ENCODE data around the gene KCNMA1.

DNA sequence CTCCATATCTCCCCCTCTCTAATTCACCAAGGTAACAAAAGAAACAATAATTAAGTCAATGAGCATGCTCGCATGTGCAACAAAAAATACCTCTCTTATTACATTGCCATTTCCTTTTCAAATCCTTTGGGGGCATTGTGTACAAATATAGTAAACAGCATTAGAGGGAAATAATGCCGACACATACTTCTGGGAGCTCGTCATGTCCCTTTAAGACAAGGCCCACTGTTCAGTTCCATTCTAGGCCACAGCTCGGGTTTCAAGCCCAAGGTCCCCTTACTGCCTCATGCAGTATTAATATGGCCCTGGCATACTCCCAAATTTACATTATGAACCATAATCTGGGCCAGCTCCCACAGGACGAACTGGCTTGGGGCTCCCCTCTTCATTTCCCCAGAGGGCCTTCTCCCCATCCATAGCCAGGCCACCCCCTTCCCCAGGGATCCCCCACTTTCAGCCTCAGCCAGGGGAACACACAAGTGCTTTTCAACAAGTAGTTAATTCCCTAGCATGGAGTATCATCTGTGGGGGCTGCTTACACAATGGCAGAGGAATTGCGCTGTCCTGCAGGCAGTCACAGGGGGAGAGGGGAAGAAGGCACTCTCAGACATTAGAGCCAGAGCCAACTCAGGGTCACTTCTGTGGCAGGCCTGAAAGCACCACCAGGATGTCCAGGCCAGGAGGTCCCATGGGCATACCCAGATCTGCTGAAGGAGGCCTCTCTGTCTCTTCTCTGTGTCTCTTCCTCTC, 110.6 kb downstream of the KCNMA1 start:
- TF ChIP-seq, protein P1, sequence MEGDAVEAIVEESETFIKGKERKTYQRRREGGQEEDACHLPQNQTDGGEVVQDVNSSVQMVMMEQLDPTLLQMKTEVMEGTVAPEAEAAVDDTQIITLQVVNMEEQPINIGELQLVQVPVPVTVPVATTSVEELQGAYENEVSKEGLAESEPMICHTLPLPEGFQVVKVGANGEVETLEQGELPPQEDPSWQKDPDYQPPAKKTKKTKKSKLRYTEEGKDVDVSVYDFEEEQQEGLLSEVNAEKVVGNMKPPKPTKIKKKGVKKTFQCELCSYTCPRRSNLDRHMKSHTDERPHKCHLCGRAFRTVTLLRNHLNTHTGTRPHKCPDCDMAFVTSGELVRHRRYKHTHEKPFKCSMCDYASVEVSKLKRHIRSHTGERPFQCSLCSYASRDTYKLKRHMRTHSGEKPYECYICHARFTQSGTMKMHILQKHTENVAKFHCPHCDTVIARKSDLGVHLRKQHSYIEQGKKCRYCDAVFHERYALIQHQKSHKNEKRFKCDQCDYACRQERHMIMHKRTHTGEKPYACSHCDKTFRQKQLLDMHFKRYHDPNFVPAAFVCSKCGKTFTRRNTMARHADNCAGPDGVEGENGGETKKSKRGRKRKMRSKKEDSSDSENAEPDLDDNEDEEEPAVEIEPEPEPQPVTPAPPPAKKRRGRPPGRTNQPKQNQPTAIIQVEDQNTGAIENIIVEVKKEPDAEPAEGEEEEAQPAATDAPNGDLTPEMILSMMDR (IDR thresholded peaks at IDR 0.05 in 4 of 5, conservative IDR thresholded peaks at IDR 0.05 in 1 of 5), result peak in 1 of 5 experiments; percentile 10
- TF ChIP-seq POLR2A (IDR thresholded peaks at IDR 0.05), result peak in 1 of 2 donors; percentile 9
